HepG2 (cell line): ENCODE data around the gene ZBTB46. TPM values are rescaled to one million over a fixed set of nuclear protein-coding genes. Genes with fewer than 3 reads are reported as not detected.

Experiments used
- BRD4 ChIP-seq: sonication (generic); formaldehyde crosslinking; IDR thresholded peaks from 2 replicates; pipeline ENCODE4 v1.4.0; 2020; ENCODE audit warnings: missing genetic modification reagents
- ELF1 ChIP-seq: sonication (generic); formaldehyde crosslinking; IDR thresholded peaks from 2 replicates; pipeline ENCODE4 v1.4.0; 2020; ENCODE audit warnings: missing genetic modification reagents
- ELF3 ChIP-seq: IDR thresholded peaks from 2 replicates; pipeline ENCODE4 v1.6.1; 2016; ENCODE audit warnings: missing genetic modification reagents, missing compliant biosample characterization
- FOXA1 ChIP-seq, 2 experiments: fragments of 450-650 bp in 1 of 2; sonication (generic) in 1 of 2; formaldehyde crosslinking in 1 of 2; IDR thresholded peaks; 2 replicates each; pipeline versions ENCODE4 v1.4.0 to v1.6.1; 2016 to 2020; ENCODE audit warnings: missing genetic modification reagents in 1 of 2
- KDM6A ChIP-seq: IDR thresholded peaks from 2 replicates; pipeline ENCODE4 v1.6.1; 2016; ENCODE audit warnings: low read depth
- MIER3 ChIP-seq: IDR thresholded peaks from 2 replicates; pipeline ENCODE4 v1.6.1; 2016; ENCODE audit warnings: missing compliant biosample characterization, borderline replicate concordance
- MLLT10 ChIP-seq: sonication (generic); formaldehyde crosslinking; IDR thresholded peaks from 2 replicates; pipeline ENCODE4 v1.4.0; 2020; ENCODE audit warnings: missing genetic modification reagents
- PHB2 ChIP-seq: fragments of 450-650 bp; IDR thresholded peaks from 2 replicates; pipeline ENCODE4 v1.6.1; 2018; ENCODE audit not compliant: partially characterized antibody
- SMAD1 ChIP-seq: sonication (generic); formaldehyde crosslinking; IDR thresholded peaks from 2 replicates; pipeline ENCODE4 v1.4.0; 2020; ENCODE audit warnings: missing genetic modification reagents, low read depth, mild to moderate bottlenecking, borderline replicate concordance
- ZFP1 ChIP-seq: IDR thresholded peaks from 2 replicates; pipeline ENCODE4 v1.6.1; 2016
- ZNF34 ChIP-seq: sonication (generic); formaldehyde crosslinking; IDR thresholded peaks from 2 replicates; pipeline ENCODE4 v1.4.0; 2020; ENCODE audit warnings: mild to moderate bottlenecking, missing genetic modification reagents, borderline replicate concordance
- ZNF362 ChIP-seq: sonication (generic); formaldehyde crosslinking; IDR thresholded peaks from 2 replicates; pipeline ENCODE4 v1.4.0; 2020; ENCODE audit warnings: missing genetic modification reagents, mild to moderate bottlenecking, borderline replicate concordance
- ZNF646 ChIP-seq: sonication (generic); formaldehyde crosslinking; IDR thresholded peaks from 2 replicates; pipeline ENCODE4 v1.9.0; 2021; ENCODE audit warnings: mild to moderate bottlenecking, missing genetic modification reagents
- polyA plus RNA-seq, 8 experiments: library from polyadenylated mRNA; depleted of rRNA in 3 of 8; stranded (reverse) in 7 of 8; unstranded in 1 of 8; fragments of >200 nt; fragmentation: Illumina TruSeq in 4 of 8; extraction: Trizol in 4 of 8; gene quantifications; 2 replicates each; pipeline versions ENCODE4 v1.2.1 to v1.2.3, GENCODE V29; 2011 to 2016; ENCODE audit warnings: low read depth in 4 of 8, missing spikeins in 1 of 8, mixed read lengths in 1 of 8; ENCODE audit not compliant: insufficient read depth in 1 of 8
- total RNA-seq, 5 experiments: library from RNA; depleted of rRNA; stranded (reverse); fragments of >200 nt; fragmentation: Illumina TruSeq; extraction: Trizol; gene quantifications; 2 replicates each; pipeline ENCODE4 v1.2.3, GENCODE V29; 2016; ENCODE audit warnings: low read depth in 1 of 5
- TF ChIP-seq, protein P1 (sequence below), 2 experiments: sonication (generic) in 1 of 2; formaldehyde crosslinking in 1 of 2; IDR thresholded peaks; 2 replicates each; pipeline versions ENCODE4 v1.5.1 to v1.6.1; 2011 to 2020; ENCODE audit warnings: borderline replicate concordance in 1 of 2, low read depth in 1 of 2, low read length in 1 of 2, mild to moderate bottlenecking in 1 of 2, missing genetic modification reagents in 1 of 2, moderate library complexity in 1 of 2
- TF ChIP-seq, protein P2 (sequence below): IDR thresholded peaks from 2 replicates; pipeline ENCODE4 v1.6.1; 2016; ENCODE audit warnings: mild to moderate bottlenecking
- TF ChIP-seq, protein P3 (sequence below): sonication (generic); formaldehyde crosslinking; IDR thresholded peaks from 2 replicates; pipeline ENCODE4 v1.5.1; 2020; ENCODE audit warnings: mild to moderate bottlenecking, moderate library complexity, missing genetic modification reagents

The ZBTB46 gene
- total and polyA plus RNA-seq, 2 of the 13 experiments (the other 11 are each of a cell fraction or from before 2014, with no cell fraction given) = 1.6 to 13.5 TPM

GRCh38 chr20:63831993-63832686 lies 1.1 kb upstream of the ZBTB46 start (continued):
- TF ChIP-seq, protein P1, sequence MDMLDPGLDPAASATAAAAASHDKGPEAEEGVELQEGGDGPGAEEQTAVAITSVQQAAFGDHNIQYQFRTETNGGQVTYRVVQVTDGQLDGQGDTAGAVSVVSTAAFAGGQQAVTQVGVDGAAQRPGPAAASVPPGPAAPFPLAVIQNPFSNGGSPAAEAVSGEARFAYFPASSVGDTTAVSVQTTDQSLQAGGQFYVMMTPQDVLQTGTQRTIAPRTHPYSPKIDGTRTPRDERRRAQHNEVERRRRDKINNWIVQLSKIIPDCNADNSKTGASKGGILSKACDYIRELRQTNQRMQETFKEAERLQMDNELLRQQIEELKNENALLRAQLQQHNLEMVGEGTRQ (IDR thresholded peaks at IDR 0.05; ENCODE audit: low read depth, low read length) = no peak
- TF ChIP-seq, protein P1 (CRISPR knock-in tag; IDR thresholded peaks at IDR 0.05; ENCODE audit: borderline replicate concordance) = no peak
- TF ChIP-seq ELF3 (CRISPR knock-in tag) (no peak), ZNF34 (CRISPR knock-in tag) (no peak), SMAD1 (peak; percentile 93; the same call in 1 of the 2 replicates), BRD4 (CRISPR knock-in tag) (peak; percentile 71; the same call in 1 of the 2 replicates), MLLT10 (CRISPR knock-in tag) (no peak), ELF1 (no peak), ZFP1 (CRISPR knock-in tag) (no peak), ZNF362 (CRISPR knock-in tag) (no peak), KDM6A (CRISPR knock-in tag) (no peak), PHB2 (no peak), MIER3 (no peak), FOXA1 (IDR thresholded peaks at IDR 0.05) (no peak), FOXA1 (CRISPR knock-in tag; IDR thresholded peaks at IDR 0.05) (no peak), ZNF646 (CRISPR knock-in tag) (no peak)
- TF ChIP-seq, protein P2, sequence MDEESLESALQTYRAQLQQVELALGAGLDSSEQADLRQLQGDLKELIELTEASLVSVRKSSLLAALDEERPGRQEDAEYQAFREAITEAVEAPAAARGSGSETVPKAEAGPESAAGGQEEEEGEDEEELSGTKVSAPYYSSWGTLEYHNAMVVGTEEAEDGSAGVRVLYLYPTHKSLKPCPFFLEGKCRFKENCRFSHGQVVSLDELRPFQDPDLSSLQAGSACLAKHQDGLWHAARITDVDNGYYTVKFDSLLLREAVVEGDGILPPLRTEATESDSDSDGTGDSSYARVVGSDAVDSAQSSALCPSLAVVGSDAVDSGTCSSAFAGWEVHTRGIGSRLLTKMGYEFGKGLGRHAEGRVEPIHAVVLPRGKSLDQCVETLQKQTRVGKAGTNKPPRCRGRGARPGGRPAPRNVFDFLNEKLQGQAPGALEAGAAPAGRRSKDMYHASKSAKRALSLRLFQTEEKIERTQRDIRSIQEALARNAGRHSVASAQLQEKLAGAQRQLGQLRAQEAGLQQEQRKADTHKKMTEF (CRISPR knock-in tag) = peak; percentile 49; the same call in 1 of the 2 replicates
- TF ChIP-seq, protein P3, sequence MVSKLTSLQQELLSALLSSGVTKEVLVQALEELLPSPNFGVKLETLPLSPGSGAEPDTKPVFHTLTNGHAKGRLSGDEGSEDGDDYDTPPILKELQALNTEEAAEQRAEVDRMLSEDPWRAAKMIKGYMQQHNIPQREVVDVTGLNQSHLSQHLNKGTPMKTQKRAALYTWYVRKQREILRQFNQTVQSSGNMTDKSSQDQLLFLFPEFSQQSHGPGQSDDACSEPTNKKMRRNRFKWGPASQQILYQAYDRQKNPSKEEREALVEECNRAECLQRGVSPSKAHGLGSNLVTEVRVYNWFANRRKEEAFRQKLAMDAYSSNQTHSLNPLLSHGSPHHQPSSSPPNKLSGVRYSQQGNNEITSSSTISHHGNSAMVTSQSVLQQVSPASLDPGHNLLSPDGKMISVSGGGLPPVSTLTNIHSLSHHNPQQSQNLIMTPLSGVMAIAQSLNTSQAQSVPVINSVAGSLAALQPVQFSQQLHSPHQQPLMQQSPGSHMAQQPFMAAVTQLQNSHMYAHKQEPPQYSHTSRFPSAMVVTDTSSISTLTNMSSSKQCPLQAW (CRISPR knock-in tag) = 0 out of 2 replicates have a peak, but pooled peaks have one; percentile 24
